ENCODE measurements around the gene LMNTD2.
A peak's percentile ranks its signal among the peaks of the same experiment; 100 is the strongest.

LMNTD2 gene

GRCh38 chr11:560305-561147, at the start of gene LMNTD2, which contains the start of gene RASSF7:
TSS of gene LMNTD2 (minus strand) at chr11:560738. CDS start at chr11:560716, 22 bp downstream.
TSS of gene RASSF7 (plus strand) at chr11:560970. CDS start at chr11:561769, 799 bp downstream.
- DNase-seq: peak; percentile 95

GRCh38 chr11:609341-609811, 48.8 kb upstream of the LMNTD2 start:
- DNase-seq: no peak

GRCh38 chr11:608791-609251, 48.3 kb upstream of the LMNTD2 start:
- DNase-seq: no peak

- DNase-seq: no peak
Measured at GRCh38 chr11:607971-608659, 47.6 kb upstream of the LMNTD2 start.

- no peak for DNase-seq
Measured at GRCh38 chr11:607020-607780, 46.7 kb upstream of the LMNTD2 start.

- no peak for DNase-seq
Measured at GRCh38 chr11:606245-606644, 45.7 kb upstream of the LMNTD2 start.

- DNase-seq: no peak
Measured at GRCh38 chr11:605286-606129, 45.0 kb upstream of the LMNTD2 start.

GRCh38 chr11:603154-603553, 42.6 kb upstream of the LMNTD2 start:
- no peak for DNase-seq

- DNase-seq: no peak
Measured at GRCh38 chr11:601573-602245, 41.2 kb upstream of the LMNTD2 start.

- DNase-seq: no peak
Measured at GRCh38 chr11:598005-598680, 37.6 kb upstream of the LMNTD2 start.

- no peak for DNase-seq
Measured at GRCh38 chr11:597166-597725, 36.7 kb upstream of the LMNTD2 start.

GRCh38 chr11:596374-596773, 35.8 kb upstream of the LMNTD2 start:
- DNase-seq: no peak

- no peak for DNase-seq
Measured at GRCh38 chr11:595400-595799, 34.9 kb upstream of the LMNTD2 start.

GRCh38 chr11:593347-593746, 32.8 kb upstream of the LMNTD2 start:
- DNase-seq: no peak

- DNase-seq: no peak
Measured at GRCh38 chr11:592918-593317, 32.4 kb upstream of the LMNTD2 start.

- no peak for DNase-seq
Measured at GRCh38 chr11:592501-592900, 32.0 kb upstream of the LMNTD2 start.

GRCh38 chr11:590997-591396, 30.5 kb upstream of the LMNTD2 start:
- DNase-seq: no peak

GRCh38 chr11:589798-590197, 29.3 kb upstream of the LMNTD2 start:
- DNase-seq: no peak

- DNase-seq: peak; percentile 70
Measured at GRCh38 chr11:587978-588380, 27.4 kb upstream of the LMNTD2 start.

- no peak for DNase-seq
Measured at GRCh38 chr11:587546-587945, 27.0 kb upstream of the LMNTD2 start.

Measured in stimulated activated CD4-positive, alpha-beta T cell treated with anti-CD3 and anti-CD28 coated beads, Interleukin-4, amount 100 ng/mL, for 24 hours (primary cell).